GM23338 (cell line): ENCODE results near the gene MID1IP1. TPM values are rescaled to one million over a fixed set of nuclear protein-coding genes. Genes with fewer than 3 reads are reported as not detected.

Experiments used
- polyA plus RNA-seq: library from polyadenylated mRNA; unstranded; fragments of >200 nt; fragmentation: Nextera tagmentation; extraction: Ambion mirVana; gene quantifications from 2 replicates; pipeline ENCODE4 v1.2.1, GENCODE V29; 2016
- total RNA-seq: library from RNA; depleted of rRNA; stranded (reverse); fragments of >200 nt; shearing (Covaris generic); gene quantifications from 2 replicates; pipeline ENCODE4 v1.2.3, GENCODE V29; 2014; rRNA removed

The MID1IP1 gene
- total and polyA plus RNA-seq, 2 experiments from 2014 or later: 26.1 to 161 TPM

Other genes starting within 250 kb of the MID1IP1 start
- 5.9 and 7.2 TPM in 2 replicates for gene TSPAN7, start 239.9 kb upstream of the MID1IP1 start, total RNA-seq
- gene TSPAN7, start 239.9 kb upstream of the MID1IP1 start, polyA plus RNA-seq: 10.4 and 11.5 TPM in 2 replicates